HepG2 (cell line): ENCODE results near the gene NBPF1. TPM values are rescaled to one million over a fixed set of nuclear protein-coding genes. Genes with fewer than 3 reads are reported as not detected.

Source experiments
- ARNT ChIP-seq: fragments of 450-650 bp; IDR thresholded peaks from 2 replicates; pipeline ENCODE4 v1.6.1; 2017
- ATAD3A ChIP-seq: sonication (generic); formaldehyde crosslinking; IDR thresholded peaks from 2 replicates; pipeline ENCODE4 v1.4.0; 2020; ENCODE audit warnings: missing genetic modification reagents
- BORCS8-MEF2B ChIP-seq: sonication (generic); formaldehyde crosslinking; IDR thresholded peaks from 2 replicates; pipeline ENCODE4 v1.8.0; 2022; ENCODE audit warnings: mild to moderate bottlenecking, missing genetic modification reagents
- DDIT3 ChIP-seq: sonication (generic); formaldehyde crosslinking; IDR thresholded peaks from 2 replicates; pipeline ENCODE4 v1.4.0; 2020; ENCODE audit warnings: mild to moderate bottlenecking, missing genetic modification reagents
- EHMT2 ChIP-seq: fragments of 200-600 bp; sonication (generic); IDR thresholded peaks from 2 replicates; pipeline ENCODE4 v1.7.0; 2017; ENCODE audit warnings: antibody characterized with exemption, low read depth, low read length, borderline replicate concordance
- FOXP1 ChIP-seq, 2 experiments: fragments of 450-650 bp in 1 of 2; IDR thresholded peaks; 2 replicates each; pipeline ENCODE4 v1.6.1; 2017 to 2018; ENCODE audit warnings: antibody characterized with exemption in 1 of 2
- GLI4 ChIP-seq: sonication (generic); formaldehyde crosslinking; IDR thresholded peaks from 2 replicates; pipeline ENCODE4 v1.5.1; 2020; ENCODE audit warnings: missing genetic modification reagents, mild to moderate bottlenecking, moderate library complexity, borderline replicate concordance
- ISL2 ChIP-seq: sonication (generic); formaldehyde crosslinking; IDR thresholded peaks from 2 replicates; pipeline ENCODE4 v1.5.0; 2020; ENCODE audit warnings: missing genetic modification reagents
- JDP2 ChIP-seq: sonication (generic); formaldehyde crosslinking; IDR thresholded peaks from 2 replicates; pipeline ENCODE4 v1.8.1; 2022; ENCODE audit warnings: missing genetic modification reagents, borderline replicate concordance
- KLF16 ChIP-seq, 2 experiments: sonication (generic) in 1 of 2; formaldehyde crosslinking in 1 of 2; IDR thresholded peaks; 2 replicates each; pipeline versions ENCODE4 v1.6.1 to v1.8.0; 2016 to 2023; ENCODE audit warnings: missing genetic modification reagents in 2 of 2, missing compliant biosample characterization in 1 of 2
- MAF1 ChIP-seq: sonication (generic); formaldehyde crosslinking; IDR thresholded peaks from 2 replicates; pipeline ENCODE4 v1.5.0; 2020; ENCODE audit warnings: missing genetic modification reagents, borderline replicate concordance
- MAFK ChIP-seq, 2 experiments: IDR thresholded peaks in 1 of 2; conservative IDR thresholded peaks in 1 of 2; 2 replicates each; pipeline ENCODE4 v1.6.1; 2011; ENCODE audit warnings: improper control_type of control experiment in 2 of 2, low read length in 2 of 2
- MAZ ChIP-seq, 2 experiments: sonication (generic) in 1 of 2; formaldehyde crosslinking in 1 of 2; IDR thresholded peaks; 2 replicates each; pipeline versions ENCODE4 v1.5.0 to v1.6.1; 2012 to 2020; ENCODE audit warnings: low read depth in 2 of 2, mild to moderate bottlenecking in 2 of 2, borderline replicate concordance in 1 of 2, improper control_type of control experiment in 1 of 2, low read length in 1 of 2, missing genetic modification reagents in 1 of 2, moderate library complexity in 1 of 2
- MEF2D ChIP-seq: sonication (generic); formaldehyde crosslinking; IDR thresholded peaks from 2 replicates; pipeline ENCODE4 v1.5.1; 2020; ENCODE audit warnings: mild to moderate bottlenecking, missing genetic modification reagents
- MIXL1 ChIP-seq: IDR thresholded peaks from 2 replicates; pipeline ENCODE4 v1.6.1; 2016
- MNT ChIP-seq: fragments of 450-650 bp; IDR thresholded peaks from 2 replicates; pipeline ENCODE4 v1.6.1; 2016
- MTA1 ChIP-seq: sonication (generic); formaldehyde crosslinking; IDR thresholded peaks from 2 replicates; pipeline ENCODE4 v1.4.0; 2020; ENCODE audit warnings: missing genetic modification reagents, mild to moderate bottlenecking, borderline replicate concordance
- PHF8 ChIP-seq: sonication (generic); formaldehyde crosslinking; IDR thresholded peaks from 2 replicates; pipeline ENCODE4 v1.5.0; 2020; ENCODE audit warnings: missing genetic modification reagents
- PLRG1 ChIP-seq: fragments of 450-650 bp; conservative IDR thresholded peaks from 2 replicates; pipeline ENCODE4 v1.6.1; 2016
- SNAI1 ChIP-seq: sonication (generic); formaldehyde crosslinking; IDR thresholded peaks from 2 replicates; pipeline ENCODE4 v1.5.0; 2020; ENCODE audit warnings: mild to moderate bottlenecking, missing genetic modification reagents, borderline replicate concordance
- TFAP4 ChIP-seq: sonication (generic); IDR thresholded peaks from 2 replicates; pipeline ENCODE4 v1.6.1; 2016; ENCODE audit warnings: low read depth, borderline replicate concordance
- ZBTB7A ChIP-seq: sonication (generic); formaldehyde crosslinking; IDR thresholded peaks from 2 replicates; pipeline ENCODE4 v1.8.0; 2022; ENCODE audit warnings: mild to moderate bottlenecking, missing genetic modification reagents
- ZNF317 ChIP-seq: sonication (generic); formaldehyde crosslinking; IDR thresholded peaks from 2 replicates; pipeline ENCODE4 v1.5.0; 2020; ENCODE audit warnings: mild to moderate bottlenecking, missing genetic modification reagents
- ZNF333 ChIP-seq: sonication (generic); formaldehyde crosslinking; IDR thresholded peaks from 2 replicates; pipeline ENCODE4 v1.4.0; 2020; ENCODE audit warnings: mild to moderate bottlenecking, missing genetic modification reagents, borderline replicate concordance
- ZNF350 ChIP-seq: sonication (generic); formaldehyde crosslinking; IDR thresholded peaks from 2 replicates; pipeline ENCODE4 v1.4.0; 2020; ENCODE audit warnings: mild to moderate bottlenecking, low read depth, missing genetic modification reagents, borderline replicate concordance
- ZNF543 ChIP-seq: sonication (generic); formaldehyde crosslinking; IDR thresholded peaks from 2 replicates; pipeline ENCODE4 v1.4.0; 2020; ENCODE audit warnings: mild to moderate bottlenecking, missing genetic modification reagents
- ZNF562 ChIP-seq: sonication (generic); formaldehyde crosslinking; IDR thresholded peaks from 2 replicates; pipeline ENCODE4 v1.8.0; 2022; ENCODE audit warnings: missing genetic modification reagents, borderline replicate concordance
- ZNF598 ChIP-seq: sonication (generic); formaldehyde crosslinking; IDR thresholded peaks from 2 replicates; pipeline ENCODE4 v1.5.1; 2020; ENCODE audit warnings: mild to moderate bottlenecking, missing genetic modification reagents, borderline replicate concordance
- ZNF670 ChIP-seq: sonication (generic); formaldehyde crosslinking; IDR thresholded peaks from 2 replicates; pipeline ENCODE4 v1.8.0; 2022; ENCODE audit warnings: mild to moderate bottlenecking, missing genetic modification reagents, borderline replicate concordance
- polyA plus RNA-seq, 8 experiments: library from polyadenylated mRNA; depleted of rRNA in 3 of 8; stranded (reverse) in 7 of 8; unstranded in 1 of 8; fragments of >200 nt; fragmentation: Illumina TruSeq in 4 of 8; extraction: Trizol in 4 of 8; gene quantifications; 2 replicates each; pipeline versions ENCODE4 v1.2.1 to v1.2.3, GENCODE V29; 2011 to 2016; ENCODE audit warnings: low read depth in 4 of 8, missing spikeins in 1 of 8, mixed read lengths in 1 of 8; ENCODE audit not compliant: insufficient read depth in 1 of 8
- total RNA-seq, 5 experiments: library from RNA; depleted of rRNA; stranded (reverse); fragments of >200 nt; fragmentation: Illumina TruSeq; extraction: Trizol; gene quantifications; 2 replicates each; pipeline ENCODE4 v1.2.3, GENCODE V29; 2016; ENCODE audit warnings: low read depth in 1 of 5

The NBPF1 gene
- total and polyA plus RNA-seq, 2 of the 13 experiments (the other 11 are each of a cell fraction or from before 2014, with no cell fraction given): 30.3 to 35.6 TPM

- TF ChIP-seq DDIT3 (no peak), ZNF333 (peak; percentile 83; the same call in 1 of the 2 replicates), ZNF543 (CRISPR knock-in tag) (no peak), TFAP4 (no peak), KLF16 (CRISPR knock-in tag; IDR thresholded peaks at IDR 0.05) (no peak), MAF1 (CRISPR knock-in tag) (no peak), MNT (no peak), BORCS8-MEF2B (CRISPR knock-in tag) (no peak), ZNF350 (no peak), MAZ (IDR thresholded peaks at IDR 0.05; ENCODE audit: borderline replicate concordance, low read depth, low read length) (no peak), MAZ (CRISPR knock-in tag; IDR thresholded peaks at IDR 0.05; ENCODE audit: low read depth) (no peak), ISL2 (CRISPR knock-in tag) (no peak), ATAD3A (CRISPR knock-in tag) (no peak), PLRG1 (no peak), MEF2D (CRISPR knock-in tag) (no peak), JDP2 (CRISPR knock-in tag) (no peak), ARNT (no peak), FOXP1 (IDR thresholded peaks at IDR 0.05) (no peak), FOXP1 (CRISPR knock-in tag; IDR thresholded peaks at IDR 0.05) (no peak), GLI4 (CRISPR knock-in tag) (no peak; the same call in 1 of the 2 replicates), ZNF598 (CRISPR knock-in tag) (no peak), MIXL1 (CRISPR knock-in tag) (no peak), MAFK (conservative IDR thresholded peaks at IDR 0.05 in 1 of 2, IDR thresholded peaks at IDR 0.05 in 1 of 2; ENCODE audit: low read length in 2 of 2) (no peak), ZNF562 (CRISPR knock-in tag) (no peak), MTA1 (CRISPR knock-in tag) (no peak), EHMT2 (no peak), ZBTB7A (CRISPR knock-in tag) (no peak), ZNF317 (peak; percentile 67; the same call in 1 of the 2 replicates), PHF8 (CRISPR knock-in tag) (no peak), ZNF670 (no peak), SNAI1 (no peak)
Measured at GRCh38 chr1:16608838-16609560, 4.4 kb downstream of the NBPF1 start (continued).
